Loucy (cell line): Measurements from ENCODE around the gene ANKRD13D.

ENCODE experiments used
- EZH2phosphoT487 ChIP-seq: fragments of 200-600 bp; IDR thresholded peaks from 2 replicates; pipeline ENCODE4 v1.6.1; 2018; ENCODE audit warnings: antibody characterized with exemption, mild to moderate bottlenecking, moderate library complexity, borderline replicate concordance
- TF ChIP-seq, protein P1 (sequence below): fragments of 200-600 bp; sonication (generic); conservative IDR thresholded peaks from 2 replicates; pipeline ENCODE4 v1.5.1; 2014; ENCODE audit warnings: mild to moderate bottlenecking, antibody characterized with exemption, low read length

DNA sequence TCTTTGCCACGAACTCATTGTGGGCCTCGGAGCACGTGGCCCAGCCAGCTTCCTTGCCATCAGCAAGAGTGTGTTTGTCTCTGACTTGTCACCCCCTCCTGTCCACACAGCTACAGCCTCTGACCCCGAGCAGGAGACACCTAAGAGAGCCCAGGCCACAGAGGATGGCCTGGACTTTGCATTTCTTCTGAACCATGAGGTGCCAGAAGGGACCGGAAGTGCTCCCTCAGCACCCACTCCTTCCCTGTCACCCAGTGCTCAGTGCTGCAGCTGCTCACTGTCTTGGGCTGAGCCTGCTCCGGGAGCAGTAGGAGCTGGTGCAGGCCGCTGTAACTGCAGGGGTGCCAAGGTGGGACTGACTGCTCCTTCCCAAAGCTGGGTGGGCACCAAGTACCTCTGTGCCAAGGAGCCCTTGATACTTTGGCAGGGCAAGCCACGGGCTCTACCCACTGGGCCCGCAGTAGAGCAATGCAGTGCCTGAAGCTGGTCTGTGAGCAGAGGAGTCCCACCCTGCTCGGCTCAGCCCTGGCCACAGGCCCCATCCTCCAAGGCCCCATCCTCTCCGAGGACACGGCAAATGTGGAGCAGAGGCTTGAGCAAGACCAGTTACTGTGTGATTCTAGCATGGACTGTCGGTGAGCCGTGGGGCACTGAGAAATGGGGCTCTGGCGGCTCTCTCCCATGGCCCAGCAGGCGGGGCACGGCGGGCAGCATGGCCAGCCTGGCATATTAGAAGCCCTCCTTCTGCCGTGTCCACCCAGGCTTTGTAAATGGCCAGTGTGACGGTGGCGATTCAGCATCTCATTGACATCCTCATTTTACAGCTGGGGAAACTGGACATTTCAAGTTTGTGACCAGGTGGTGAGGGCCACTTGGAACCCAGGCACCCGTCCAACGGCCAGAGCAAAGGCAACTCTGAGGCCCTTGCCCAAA lies 16.5 kb upstream of the ANKRD13D start:
- TF ChIP-seq, protein P1, sequence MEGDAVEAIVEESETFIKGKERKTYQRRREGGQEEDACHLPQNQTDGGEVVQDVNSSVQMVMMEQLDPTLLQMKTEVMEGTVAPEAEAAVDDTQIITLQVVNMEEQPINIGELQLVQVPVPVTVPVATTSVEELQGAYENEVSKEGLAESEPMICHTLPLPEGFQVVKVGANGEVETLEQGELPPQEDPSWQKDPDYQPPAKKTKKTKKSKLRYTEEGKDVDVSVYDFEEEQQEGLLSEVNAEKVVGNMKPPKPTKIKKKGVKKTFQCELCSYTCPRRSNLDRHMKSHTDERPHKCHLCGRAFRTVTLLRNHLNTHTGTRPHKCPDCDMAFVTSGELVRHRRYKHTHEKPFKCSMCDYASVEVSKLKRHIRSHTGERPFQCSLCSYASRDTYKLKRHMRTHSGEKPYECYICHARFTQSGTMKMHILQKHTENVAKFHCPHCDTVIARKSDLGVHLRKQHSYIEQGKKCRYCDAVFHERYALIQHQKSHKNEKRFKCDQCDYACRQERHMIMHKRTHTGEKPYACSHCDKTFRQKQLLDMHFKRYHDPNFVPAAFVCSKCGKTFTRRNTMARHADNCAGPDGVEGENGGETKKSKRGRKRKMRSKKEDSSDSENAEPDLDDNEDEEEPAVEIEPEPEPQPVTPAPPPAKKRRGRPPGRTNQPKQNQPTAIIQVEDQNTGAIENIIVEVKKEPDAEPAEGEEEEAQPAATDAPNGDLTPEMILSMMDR = no peak
- no peak for TF ChIP-seq EZH2phosphoT487
